ENCODE data around the gene STK16. TPM values are rescaled to one million over a fixed set of nuclear protein-coding genes. Genes with fewer than 3 reads are reported as not detected.
"Not testable (repeated sequence)": the region's sequence is repeated elsewhere in the genome, so short reads cannot be mapped to it uniquely, and the experiment has no call there.

The STK16 gene
- total RNA-seq, 1 experiment from 2014 or later, result 22.8 TPM

DNA sequence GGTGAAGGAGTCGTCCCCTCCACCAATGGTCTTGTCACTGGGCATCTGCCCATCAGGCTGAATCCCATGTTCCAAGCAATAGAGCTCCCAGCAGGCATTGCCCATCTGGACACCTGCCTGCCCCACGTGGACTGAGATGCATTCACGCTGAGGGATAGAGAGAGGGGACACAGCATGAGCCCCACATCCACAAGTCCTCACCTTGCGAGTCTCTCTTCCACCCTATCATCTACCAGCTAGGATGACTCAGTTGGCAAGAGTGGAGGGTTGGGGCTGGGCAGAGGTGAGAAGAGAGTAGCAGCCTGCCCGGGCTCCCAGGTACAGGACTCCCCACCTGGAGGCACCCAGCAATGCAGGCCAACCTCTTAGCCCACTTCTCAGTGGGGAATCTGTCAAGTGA is 6.8 kb downstream of the STK16 start:
- no peaks in the 10 kb centered on the region for H3K9me2 ChIP-seq (replicated peaks; ENCODE audit: insufficient read depth, low read length)
- no peaks in the 10 kb centered on the region; the same call in 1 of the 2 replicates for H3K36me3 ChIP-seq (ENCODE audit: insufficient read depth, low read length)
- H3K79me2 ChIP-seq (ENCODE audit: low read length), result peaks cover 30% of the 10 kb centered on the region
- peak overlapping the region; percentile 83 for H3K9ac ChIP-seq (ENCODE audit: low read length)
- H3K27ac ChIP-seq (ENCODE audit: low read length), result peak overlapping the region; percentile 71
- no peaks in the 10 kb centered on the region for H3K27me3 ChIP-seq (ENCODE audit: low read length)
- H2AFZ ChIP-seq (ENCODE audit: low read length), result no peak overlapping the region
- DNase-seq, result no peak
- H3K4me2 ChIP-seq (ENCODE audit: low read depth, low read length, poor library complexity, severe bottlenecking), result peak overlapping the region; percentile 88
- peaks cover 65% of the 10 kb centered on the region for H3K4me1 ChIP-seq (ENCODE audit: low read length)
- peaks cover 23% of the 10 kb centered on the region; the same call in 1 of the 2 replicates for H4K20me1 ChIP-seq (ENCODE audit: insufficient read depth, low read depth, low read length)
- H3K9me3 ChIP-seq (ENCODE audit: low read length), result no peaks in the 10 kb centered on the region
- H3K4me3 ChIP-seq (ENCODE audit: low read length), result peak overlapping the region; percentile 92

DNA sequence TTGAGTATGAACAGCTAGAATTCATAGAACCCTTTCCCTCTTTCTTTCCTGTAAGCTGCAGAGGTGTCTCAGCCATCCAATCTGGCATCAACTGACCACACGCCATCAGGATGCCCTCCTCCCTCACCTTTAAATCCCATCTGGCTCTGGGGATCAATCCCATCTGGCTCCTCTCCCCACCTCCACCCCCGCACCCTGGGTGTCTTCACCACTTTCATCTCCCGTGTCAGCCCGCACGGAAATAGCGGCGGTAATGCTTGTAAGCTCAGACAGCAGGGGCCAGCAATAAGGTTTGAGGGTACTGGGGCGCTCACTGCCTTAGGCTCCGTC is 7.3 kb downstream of the STK16 start:
- DNase-seq, result no peak
- H3K9me2 ChIP-seq (replicated peaks; ENCODE audit: insufficient read depth, low read length), result no peaks in the 10 kb centered on the region

DNA sequence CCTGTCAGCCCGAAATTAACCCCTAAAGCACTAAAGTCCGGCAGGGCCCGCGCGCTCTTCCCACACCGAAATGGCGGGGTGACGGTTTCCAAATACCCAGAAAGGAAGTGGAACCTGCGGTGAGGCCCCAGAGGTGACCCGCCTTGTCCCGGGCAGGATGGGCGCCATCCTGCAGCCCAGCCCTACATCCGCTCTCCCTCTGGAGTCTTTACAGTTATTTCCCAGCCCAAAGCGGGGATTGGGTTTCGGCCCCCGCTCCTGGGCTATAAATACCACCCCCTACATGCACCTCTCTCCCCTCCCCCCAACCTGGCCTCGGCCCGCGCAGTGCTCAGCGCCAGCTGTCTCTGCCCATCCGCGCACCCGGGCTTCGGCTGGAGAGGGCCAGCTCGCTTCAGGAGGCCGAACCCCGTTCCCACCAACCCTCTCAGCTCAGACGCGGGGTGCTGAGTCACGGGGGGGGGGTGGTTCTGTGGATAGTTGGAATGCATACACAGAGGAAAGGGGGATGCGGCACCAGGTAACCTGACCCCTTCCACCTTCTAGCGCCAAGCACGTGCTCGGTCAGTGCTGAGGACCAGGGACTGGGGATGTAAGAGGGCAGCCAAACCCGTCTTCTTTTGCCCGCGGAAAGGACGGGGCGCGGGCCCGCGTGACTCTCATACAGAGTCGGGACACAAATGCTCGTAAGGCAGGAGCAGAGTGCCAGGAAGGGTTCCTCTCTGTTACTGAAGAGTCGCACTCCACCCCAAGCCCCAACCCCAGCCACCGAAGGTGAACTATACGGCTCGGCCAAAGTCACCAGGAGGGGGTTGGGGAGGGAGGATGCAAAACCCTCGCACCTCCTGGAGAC is 7.8 kb downstream of the STK16 start, which contains the start of gene TUBA4B:
TUBA4B (plus strand) TSS at position 344 of the 853 bp plus-strand sequence; CDS start at position 509, 165 bp downstream.
- DNase-seq, result peak; percentile 83
- H3K27ac ChIP-seq (ENCODE audit: low read length), result peak within 1 kb of the TSS; percentile 71

More for the DNA sequence above, 7.3 kb downstream of the STK16 start:
- H3K4me1 ChIP-seq (ENCODE audit: low read length), result peaks cover 61% of the 10 kb centered on the region
- H3K79me2 ChIP-seq (ENCODE audit: low read length), result peaks cover 30% of the 10 kb centered on the region
- no peaks in the 10 kb centered on the region for H3K27me3 ChIP-seq (ENCODE audit: low read length)
- no peaks in the 10 kb centered on the region; the same call in 1 of the 2 replicates for H3K36me3 ChIP-seq (ENCODE audit: insufficient read depth, low read length)
- peaks cover 23% of the 10 kb centered on the region; the same call in 1 of the 2 replicates for H4K20me1 ChIP-seq (ENCODE audit: insufficient read depth, low read depth, low read length)
- H3K9me3 ChIP-seq (ENCODE audit: low read length), result no peaks in the 10 kb centered on the region
- H3K4me3 ChIP-seq (ENCODE audit: low read length), result peak overlapping the region; percentile 92
- peak overlapping the region; percentile 83 for H3K9ac ChIP-seq (ENCODE audit: low read length)
- H3K27ac ChIP-seq (ENCODE audit: low read length), result peak overlapping the region; percentile 71
- H3K4me2 ChIP-seq (ENCODE audit: low read depth, low read length, poor library complexity, severe bottlenecking), result peak overlapping the region; percentile 88
- H2AFZ ChIP-seq (ENCODE audit: low read length), result peak overlapping the region; percentile 47; the same call in 1 of the 2 replicates

DNA sequence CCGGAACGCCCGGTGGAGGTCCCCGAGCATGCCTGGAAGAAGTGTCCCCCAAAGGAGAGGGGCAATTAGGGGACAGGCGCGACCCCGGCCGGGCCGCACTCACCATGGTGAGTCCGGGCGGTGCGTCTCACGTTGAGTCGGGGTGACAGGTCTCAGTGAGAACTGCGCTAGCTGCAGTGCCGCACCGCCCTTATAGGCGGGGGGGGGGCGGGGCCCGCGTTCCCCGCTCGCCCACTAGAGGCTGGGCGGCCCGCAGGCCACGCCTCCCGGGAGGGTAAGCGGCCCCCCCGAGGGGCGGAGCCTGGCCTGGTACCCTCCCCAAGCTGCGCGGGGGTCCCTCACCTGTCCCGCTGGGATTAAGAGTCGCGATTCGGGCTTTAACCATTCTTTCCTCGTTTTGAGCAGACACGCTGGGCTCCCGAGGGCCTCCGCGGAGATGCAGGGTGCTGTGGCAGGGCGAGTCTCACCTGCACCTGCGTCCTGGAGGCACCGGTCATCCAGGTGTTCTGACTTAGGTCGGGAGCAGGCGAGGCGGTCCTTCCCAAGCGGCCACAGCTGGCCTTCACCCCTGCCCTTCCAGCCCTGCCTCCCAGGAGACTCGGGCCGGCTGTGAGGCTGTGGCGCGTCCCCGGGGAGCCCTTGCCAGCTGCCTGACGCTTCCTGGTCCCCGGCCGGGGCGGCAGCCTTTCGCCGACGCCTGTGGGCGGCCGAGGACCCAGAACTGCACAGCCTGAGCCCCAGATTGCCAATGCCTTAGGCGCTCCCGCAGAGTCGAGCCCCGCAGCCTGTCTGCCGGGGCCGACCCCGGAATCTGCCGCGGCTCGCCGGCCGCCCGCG is 8.7 kb downstream of the STK16 start, which contains the start of gene TUBA4A:
TUBA4A (minus strand) TSS at position 166 of the 837 bp plus-strand sequence; CDS start at position 106, 60 bp downstream.
- Histone ChIP-seq H3K4me1 (ENCODE audit: low read length) (peaks cover 56% of the 10 kb centered on the region), H3K9me2 (replicated peaks; ENCODE audit: insufficient read depth, low read length) (no peaks in the 10 kb centered on the region), H3K27me3 (ENCODE audit: low read length) (no peaks in the 10 kb centered on the region), H4K20me1 (ENCODE audit: insufficient read depth, low read depth, low read length) (peaks cover 23% of the 10 kb centered on the region; the same call in 1 of the 2 replicates), H3K27ac (ENCODE audit: low read length) (peak within 1 kb of the TSS; percentile 71), H3K4me2 (ENCODE audit: low read depth, low read length, poor library complexity, severe bottlenecking) (peak within 1 kb of the TSS; percentile 88), H3K36me3 (ENCODE audit: insufficient read depth, low read length) (no peaks in the 10 kb centered on the region; the same call in 1 of the 2 replicates), H3K9ac (ENCODE audit: low read length) (peak within 1 kb of the TSS; percentile 83), H3K79me2 (ENCODE audit: low read length) (peaks cover 30% of the 10 kb centered on the region), H2AFZ (ENCODE audit: low read length) (peak within 1 kb of the TSS; percentile 47; the same call in 1 of the 2 replicates), H3K9me3 (ENCODE audit: low read length) (no peaks in the 10 kb centered on the region), H3K4me3 (ENCODE audit: low read length) (peak within 1 kb of the TSS; percentile 92)
- DNase-seq, result peak; percentile 94

More for the DNA sequence above, 7.8 kb downstream of the STK16 start, which contains the start of gene TUBA4B:
- no peaks in the 10 kb centered on the region for H3K27me3 ChIP-seq (ENCODE audit: low read length)
- no peaks in the 10 kb centered on the region; the same call in 1 of the 2 replicates for H3K36me3 ChIP-seq (ENCODE audit: insufficient read depth, low read length)
- peaks cover 59% of the 10 kb centered on the region for H3K4me1 ChIP-seq (ENCODE audit: low read length)
- H3K9me2 ChIP-seq (replicated peaks; ENCODE audit: insufficient read depth, low read length), result no peaks in the 10 kb centered on the region
- H3K4me2 ChIP-seq (ENCODE audit: low read depth, low read length, poor library complexity, severe bottlenecking), result peak within 1 kb of the TSS; percentile 88
- peak within 1 kb of the TSS; percentile 83 for H3K9ac ChIP-seq (ENCODE audit: low read length)
- H2AFZ ChIP-seq (ENCODE audit: low read length), result peak within 1 kb of the TSS; percentile 47; the same call in 1 of the 2 replicates
- H4K20me1 ChIP-seq (ENCODE audit: insufficient read depth, low read depth, low read length), result peaks cover 23% of the 10 kb centered on the region; the same call in 1 of the 2 replicates
- H3K9me3 ChIP-seq (ENCODE audit: low read length), result no peaks in the 10 kb centered on the region
- H3K79me2 ChIP-seq (ENCODE audit: low read length), result peaks cover 30% of the 10 kb centered on the region
- H3K4me3 ChIP-seq (ENCODE audit: low read length), result peak within 1 kb of the TSS; percentile 92

DNA sequence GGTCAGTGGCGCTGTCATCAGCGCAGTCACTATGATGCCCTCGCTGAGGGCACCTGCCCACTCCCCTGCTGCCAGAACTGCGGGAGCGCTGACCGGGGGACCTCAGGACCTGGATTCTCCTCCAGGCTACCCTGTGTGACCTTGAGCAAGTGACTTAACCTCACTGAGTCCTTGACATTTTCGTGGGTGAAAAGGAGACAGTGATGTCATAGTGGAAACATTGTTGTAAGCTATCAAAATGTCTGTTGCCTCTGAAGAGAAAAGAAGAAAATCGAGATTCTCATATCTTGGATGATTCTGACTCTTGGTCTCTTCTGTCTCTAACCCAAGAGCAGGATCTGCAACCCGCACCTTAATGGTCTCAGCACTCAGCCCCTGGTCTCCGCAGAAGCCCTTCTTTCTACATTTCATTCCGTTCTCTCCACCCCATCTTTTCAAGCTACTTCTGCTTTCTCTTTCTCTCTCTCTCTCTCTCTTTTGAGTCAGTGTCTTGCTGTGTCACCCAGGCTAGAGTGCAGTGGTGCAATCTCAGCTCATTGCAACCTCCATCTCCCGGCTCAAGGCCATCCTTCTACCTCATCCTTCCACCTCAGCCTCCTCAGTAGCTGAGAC is 9.4 kb downstream of the STK16 start:
- no peak overlapping the region for H3K27ac ChIP-seq (ENCODE audit: low read length)

DNA sequence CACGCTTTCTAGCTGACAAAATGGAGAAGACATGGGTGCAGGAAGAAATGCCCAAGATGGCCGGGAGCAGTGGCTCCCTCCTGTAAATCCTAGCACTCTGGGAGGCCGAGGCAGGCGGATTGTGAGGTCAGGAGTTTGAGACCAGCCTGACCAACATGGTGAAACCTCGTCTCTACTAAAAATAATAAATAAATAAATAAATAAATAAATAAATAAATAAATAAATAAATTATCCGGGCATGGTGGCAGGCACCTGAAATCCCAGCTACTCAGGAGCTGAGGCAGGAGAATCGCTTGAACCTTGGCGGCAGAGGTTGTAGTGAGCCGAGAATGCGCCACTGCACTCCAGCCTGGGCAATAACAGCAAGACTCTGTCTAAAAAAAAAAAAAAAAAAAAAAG is 13.7 kb downstream of the STK16 start:
- not testable (repeated sequence) for H3K9me2 ChIP-seq (replicated peaks; ENCODE audit: insufficient read depth, low read length); H3K36me3 ChIP-seq (ENCODE audit: insufficient read depth, low read length); DNase-seq

More for the DNA sequence above, 9.4 kb downstream of the STK16 start:
- Histone ChIP-seq H4K20me1 (ENCODE audit: insufficient read depth, low read depth, low read length) (peaks cover 23% of the 10 kb centered on the region; the same call in 1 of the 2 replicates), H3K9me3 (ENCODE audit: low read length) (no peaks in the 10 kb centered on the region), H3K36me3 (ENCODE audit: insufficient read depth, low read length) (no peaks in the 10 kb centered on the region; the same call in 1 of the 2 replicates), H3K9me2 (replicated peaks; ENCODE audit: insufficient read depth, low read length) (no peaks in the 10 kb centered on the region), H3K4me1 (ENCODE audit: low read length) (peaks cover 49% of the 10 kb centered on the region), H3K79me2 (ENCODE audit: low read length) (peaks cover 30% of the 10 kb centered on the region), H3K4me2 (ENCODE audit: low read depth, low read length, poor library complexity, severe bottlenecking) (peak overlapping the region; percentile 88), H2AFZ (ENCODE audit: low read length) (no peak overlapping the region), H3K27me3 (ENCODE audit: low read length) (no peaks in the 10 kb centered on the region), H3K9ac (ENCODE audit: low read length) (peak overlapping the region; percentile 83), H3K4me3 (ENCODE audit: low read length) (peak overlapping the region; percentile 92)
- peak; percentile 58 for DNase-seq

DNA sequence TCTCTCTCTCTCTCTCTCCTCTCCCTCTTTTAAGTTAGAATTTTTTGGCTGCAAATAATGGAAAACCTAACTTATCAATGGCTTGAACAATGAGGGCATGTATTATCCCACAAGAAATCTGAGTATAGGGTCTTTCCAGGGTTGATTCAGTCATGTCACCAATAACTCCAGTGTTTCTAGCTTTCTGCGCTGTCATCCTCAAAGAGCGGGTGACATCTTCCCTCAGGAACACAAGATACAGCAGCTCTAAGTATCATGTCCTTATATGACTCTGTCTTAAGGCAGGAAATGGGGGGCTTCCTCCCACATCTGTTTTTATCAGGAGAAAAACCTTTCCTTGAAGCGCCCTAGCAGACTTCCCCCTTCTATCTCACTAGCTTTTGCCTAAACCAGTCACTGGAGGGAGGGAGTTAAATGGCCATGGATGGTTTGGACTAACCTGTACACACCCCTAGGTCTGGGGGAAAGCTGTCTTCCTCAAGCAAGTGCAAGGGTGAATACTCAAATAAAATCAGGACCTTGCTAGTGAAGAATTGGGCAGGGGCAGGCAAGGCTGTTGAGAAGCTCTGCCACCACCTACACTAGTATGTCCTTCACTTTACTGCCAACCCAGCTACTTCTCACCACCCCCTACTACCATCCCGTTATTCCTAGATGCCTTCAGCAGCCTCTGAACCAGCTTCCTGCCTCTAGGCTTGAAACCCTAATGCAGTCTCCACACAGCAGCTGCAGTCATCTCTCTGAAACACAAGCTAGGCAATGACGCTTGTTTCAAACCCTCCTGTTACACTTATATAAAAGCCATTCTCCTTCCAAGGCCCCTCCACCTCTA is 16.0 kb downstream of the STK16 start:
- Histone ChIP-seq H3K9me2 (replicated peaks; ENCODE audit: insufficient read depth, low read length) (no peaks in the 10 kb centered on the region), H3K4me3 (ENCODE audit: low read length) (no peak overlapping the region), H3K27me3 (ENCODE audit: low read length) (no peaks in the 10 kb centered on the region), H3K9me3 (ENCODE audit: low read length) (no peaks in the 10 kb centered on the region), H3K9ac (ENCODE audit: low read length) (no peak overlapping the region), H4K20me1 (ENCODE audit: insufficient read depth, low read depth, low read length) (no peaks in the 10 kb centered on the region), H3K27ac (ENCODE audit: low read length) (no peak overlapping the region), H2AFZ (ENCODE audit: low read length) (no peak overlapping the region), H3K4me2 (ENCODE audit: low read depth, low read length, poor library complexity, severe bottlenecking) (no peak overlapping the region), H3K36me3 (ENCODE audit: insufficient read depth, low read length) (no peaks in the 10 kb centered on the region), H3K79me2 (ENCODE audit: low read length) (no peaks in the 10 kb centered on the region), H3K4me1 (ENCODE audit: low read length) (no peaks in the 10 kb centered on the region)
- no peak for DNase-seq

More for the DNA sequence above, 13.7 kb downstream of the STK16 start:
- not testable (repeated sequence) for H3K27me3 ChIP-seq (ENCODE audit: low read length); H3K4me3 ChIP-seq (ENCODE audit: low read length); H3K79me2 ChIP-seq (ENCODE audit: low read length); H3K4me2 ChIP-seq (ENCODE audit: low read depth, low read length, poor library complexity, severe bottlenecking); H3K27ac ChIP-seq (ENCODE audit: low read length); H4K20me1 ChIP-seq (ENCODE audit: insufficient read depth, low read depth, low read length); H2AFZ ChIP-seq (ENCODE audit: low read length); H3K9ac ChIP-seq (ENCODE audit: low read length); H3K9me3 ChIP-seq (ENCODE audit: low read length)
- peaks cover 13% of the 10 kb centered on the region for H3K4me1 ChIP-seq (ENCODE audit: low read length)

Measured in Karpas-422 (cell line).